Activated CD4-positive, alpha-beta T cell treated with anti-CD3 and anti-CD28 coated beads for 1 hour (primary cell): ENCODE results near the gene CTSF.
A peak's percentile ranks its signal among the peaks of the same experiment; 100 is the strongest.
"Not testable (repeated sequence)": the region's sequence is repeated elsewhere in the genome, so short reads cannot be mapped to it uniquely, and the experiment has no call there.

Experiments
- DNase-seq: peaks from one replicate; pipeline ENCODE4 v3.0.0-alpha.2; 2020

CTSF gene

GRCh38 chr11:66568124-66568916, at the start of gene CTSF:
TSS of gene CTSF (minus strand) at chr11:66568606. CDS start at chr11:66568486, 120 bp downstream.
- peak; percentile 59 for DNase-seq

GRCh38 chr11:66617155-66617834, 48.9 kb upstream of the CTSF start:
- no peak for DNase-seq

- DNase-seq = peak; percentile 96
These were observed 48.2 kb upstream of the CTSF start, which contains the start of gene RBM14 for GRCh38 chr11:66616379-66617154. TSS of gene RBM14 (plus strand) at chr11:66616630. CDS start at chr11:66616721, 91 bp downstream.

DNA sequence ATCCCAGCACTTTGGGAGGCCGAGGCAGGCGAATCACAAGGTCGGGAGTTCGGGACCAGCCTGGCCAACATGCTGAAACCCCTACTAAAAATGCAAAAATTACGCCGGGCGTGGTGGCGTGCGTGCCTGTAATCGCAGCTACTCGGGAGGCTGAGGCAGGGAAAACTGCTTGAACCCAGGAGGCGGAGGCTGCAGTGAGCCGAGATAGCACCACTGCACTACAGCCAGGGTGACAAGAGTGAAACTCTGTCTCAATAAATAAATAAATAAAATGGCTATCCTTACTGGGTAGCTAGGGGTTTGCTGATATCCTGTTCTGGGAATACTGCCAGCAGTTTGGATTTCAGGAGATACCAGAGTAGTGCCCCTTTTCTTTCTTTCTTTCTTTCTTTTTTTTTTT, 45.7 kb upstream of the CTSF start:
- no peak for DNase-seq

- DNase-seq = no peak
These were observed 44.1 kb upstream of the CTSF start for GRCh38 chr11:66612458-66612857.

DNA sequence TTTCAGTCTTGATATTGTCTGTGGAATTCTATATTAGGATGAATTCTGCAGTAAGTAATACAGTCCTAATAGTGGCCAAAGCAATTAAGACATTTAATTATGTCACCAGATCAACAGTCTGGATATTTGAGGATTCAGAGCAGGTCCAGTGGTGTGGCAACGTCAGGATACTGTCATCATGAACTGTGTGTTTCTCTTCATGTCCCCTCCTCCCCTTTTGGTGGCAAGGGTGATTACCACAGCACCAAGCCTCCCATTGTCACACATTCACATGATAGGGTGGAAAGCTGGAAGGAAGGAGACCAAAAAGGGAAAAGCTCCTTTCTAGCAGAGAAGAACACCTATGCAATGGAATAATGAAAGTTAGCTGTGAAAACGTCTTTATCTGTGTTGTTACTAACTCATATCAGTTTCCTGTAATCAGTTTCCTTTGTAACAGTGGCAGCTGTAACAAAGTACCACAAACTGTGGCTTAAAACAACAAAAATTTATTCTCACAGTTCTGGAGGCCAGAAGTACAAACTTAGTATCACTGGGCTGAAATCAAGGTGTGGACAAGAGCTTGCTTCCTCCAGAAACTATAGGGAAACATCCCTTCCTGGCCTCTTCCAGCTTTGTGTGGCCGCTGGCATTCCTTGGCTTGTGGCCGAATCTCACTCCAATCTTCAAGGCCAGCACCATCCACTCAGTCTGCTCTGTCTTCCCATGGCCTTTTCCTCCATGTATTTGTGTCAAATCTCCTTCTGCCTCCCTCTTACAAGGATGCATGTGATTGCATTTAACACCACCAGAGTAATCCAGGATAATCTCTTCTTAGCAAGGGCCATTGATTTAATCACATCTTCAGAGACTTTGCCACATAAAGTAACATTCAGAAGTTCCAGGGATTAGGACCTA, 41.6 kb upstream of the CTSF start:
- no peak for DNase-seq

- no peak for DNase-seq
These were observed 38.9 kb upstream of the CTSF start for GRCh38 chr11:66607126-66607834.

DNA sequence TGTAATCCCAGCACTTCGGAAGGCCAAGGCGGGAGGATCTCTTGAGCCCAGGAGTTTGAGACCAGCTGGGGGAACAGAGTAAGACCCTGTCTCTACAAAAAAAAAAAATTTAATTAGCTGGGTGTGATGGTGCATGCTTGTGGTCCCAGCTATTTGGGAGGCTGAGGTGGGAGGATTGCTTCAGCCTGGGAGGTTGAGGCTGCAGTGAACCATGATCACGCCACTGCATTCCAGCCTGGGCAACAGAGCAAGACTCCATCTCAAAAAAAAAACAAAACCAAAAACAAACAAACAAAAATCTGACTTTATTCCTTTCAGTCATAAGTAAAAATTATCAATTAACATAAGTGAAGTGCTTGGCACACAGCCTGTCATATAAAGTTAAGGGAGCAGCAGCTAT, 38.2 kb upstream of the CTSF start:
- not testable (repeated sequence) for DNase-seq

DNA sequence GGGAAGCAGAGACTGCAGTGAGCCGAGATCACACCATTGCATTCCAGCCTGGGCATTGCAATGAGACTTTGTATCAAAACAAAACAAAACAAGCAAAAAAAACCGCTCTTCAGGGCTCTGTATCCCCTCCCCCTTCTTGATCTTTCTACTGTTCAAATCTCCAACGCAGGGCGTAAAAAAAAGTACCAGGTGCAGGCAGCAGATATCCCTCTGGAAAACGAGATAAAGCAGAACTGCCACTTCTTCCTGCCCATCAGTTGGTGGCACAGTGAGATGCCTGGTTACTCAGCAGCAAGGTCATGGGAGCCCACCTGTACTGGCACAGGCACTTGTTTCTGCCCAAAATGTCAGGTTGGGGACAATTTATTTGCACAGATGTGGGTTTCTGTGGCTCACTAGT, 35.7 kb upstream of the CTSF start:
- no peak for DNase-seq

DNA sequence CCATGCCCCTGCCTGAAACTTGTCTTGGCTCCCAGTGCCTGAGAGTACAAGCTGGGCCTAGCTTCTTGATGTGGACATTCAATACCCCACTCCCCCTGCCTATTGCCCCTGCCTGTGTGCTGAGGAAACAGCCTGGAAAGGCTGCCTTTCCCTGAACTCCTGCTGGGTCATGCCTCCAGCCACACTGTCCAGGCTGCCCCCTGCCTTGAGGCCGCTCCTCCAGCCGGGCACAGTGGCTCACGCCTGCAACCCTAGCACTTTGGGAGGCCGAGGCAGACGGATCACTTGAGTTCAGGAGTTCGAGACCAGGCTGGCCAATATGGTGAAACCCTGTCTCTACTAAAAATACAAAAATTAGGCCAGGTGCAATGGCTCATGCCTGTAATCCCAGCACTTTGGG, 34.7 kb upstream of the CTSF start:
- DNase-seq = no peak

DNA sequence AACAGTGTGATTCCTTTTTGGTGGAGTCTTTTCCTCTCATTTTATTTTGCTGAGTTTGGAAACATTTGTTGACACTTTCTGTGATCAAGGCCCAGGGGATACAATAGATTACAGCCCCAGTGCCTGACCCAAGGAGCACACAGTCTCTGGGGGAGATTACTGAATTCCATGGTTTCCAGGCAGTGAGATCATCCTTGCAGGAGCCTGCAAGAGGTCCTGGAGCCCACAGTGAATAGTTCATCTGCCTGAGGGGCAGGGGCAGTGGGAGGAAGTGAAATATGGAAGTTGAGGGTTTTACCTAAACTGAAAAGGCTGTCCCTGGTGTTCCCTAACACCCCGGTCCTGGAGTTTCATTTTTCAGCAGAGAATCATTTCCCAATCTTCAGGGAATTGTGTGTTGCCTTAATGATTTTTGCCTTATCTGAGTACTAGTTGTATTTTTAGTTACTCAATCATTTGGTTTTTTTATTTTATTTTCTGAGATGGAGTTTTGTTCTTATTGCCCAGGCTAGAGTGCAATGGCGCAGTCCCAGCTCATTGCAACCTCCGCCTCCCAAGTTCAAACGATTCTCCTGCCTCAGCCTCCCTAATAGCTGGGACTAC, 32.3 kb upstream of the CTSF start:
- no peak for DNase-seq

DNA sequence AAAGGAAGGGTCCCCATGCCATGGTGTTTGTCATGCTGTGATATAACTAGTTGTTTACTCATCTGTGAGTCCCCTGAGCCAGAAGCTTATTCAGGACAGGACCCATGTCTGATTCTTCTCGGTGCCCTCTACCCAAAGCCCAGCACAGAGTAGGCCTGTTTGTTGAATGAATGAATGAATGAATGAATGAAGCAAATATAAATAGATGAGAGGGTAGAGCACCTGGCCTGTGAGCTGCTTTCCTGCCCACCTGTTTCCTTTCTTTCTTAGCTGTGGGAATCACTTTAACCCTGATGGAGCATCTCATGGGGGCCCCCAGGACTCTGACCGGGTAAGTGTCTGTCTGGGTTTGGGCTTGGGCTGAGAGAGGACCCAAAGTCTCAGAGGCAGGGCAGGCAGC, 31.8 kb upstream of the CTSF start:
- no peak for DNase-seq

DNA sequence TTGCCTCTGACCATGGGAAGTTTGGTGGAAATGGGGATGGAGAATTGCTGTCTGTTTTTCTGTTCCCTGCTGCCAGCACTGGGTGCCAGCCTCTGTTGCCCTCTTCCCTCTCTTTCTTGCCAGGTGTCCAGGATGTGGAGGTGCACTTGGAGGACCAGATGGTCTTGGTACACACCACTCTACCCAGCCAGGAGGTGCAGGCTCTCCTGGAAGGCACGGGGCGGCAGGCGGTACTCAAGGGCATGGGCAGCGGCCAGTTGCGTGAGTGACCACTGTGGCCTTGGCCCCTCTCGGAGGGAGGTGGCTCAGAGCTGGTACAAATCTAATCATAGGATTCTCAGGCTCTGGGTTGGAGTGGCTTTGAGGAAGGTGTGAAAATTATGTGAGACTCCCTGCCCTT, 30.6 kb upstream of the CTSF start:
- no peak for DNase-seq

- DNase-seq = no peak
These were observed 27.0 kb upstream of the CTSF start for GRCh38 chr11:66595245-66595904.

DNA sequence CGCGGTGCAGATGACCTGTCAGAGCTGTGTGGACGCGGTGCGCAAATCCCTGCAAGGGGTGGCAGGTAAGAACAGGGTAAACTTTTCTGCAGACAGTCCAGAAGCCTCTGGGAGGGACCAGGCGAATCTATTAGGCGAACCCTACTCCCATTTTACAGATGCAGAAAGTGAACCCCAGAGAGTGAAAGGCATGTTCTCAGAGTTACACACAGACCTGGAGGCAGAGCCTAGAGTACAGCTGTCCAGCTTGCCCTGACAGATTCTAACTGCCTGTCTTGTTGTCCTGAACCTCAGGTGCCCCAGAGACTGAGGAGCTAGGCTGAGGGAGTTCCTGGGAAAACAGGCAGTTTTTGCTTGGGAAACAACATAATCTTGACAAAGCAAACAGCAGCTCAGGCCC, 25.2 kb upstream of the CTSF start:
- DNase-seq = no peak

GRCh38 chr11:66593303-66593635, 24.9 kb upstream of the CTSF start:
- DNase-seq = no peak

GRCh38 chr11:66592457-66593302, 24.3 kb upstream of the CTSF start, which contains the start of the genes CCDC87 and CCS:
TSS of gene CCDC87 (minus strand) at chr11:66593063. CDS start at chr11:66593015, 48 bp downstream.
TSS of gene CCS (plus strand) at chr11:66593185. CDS start at chr11:66593262, 77 bp downstream.
- DNase-seq = peak; percentile 98

DNA sequence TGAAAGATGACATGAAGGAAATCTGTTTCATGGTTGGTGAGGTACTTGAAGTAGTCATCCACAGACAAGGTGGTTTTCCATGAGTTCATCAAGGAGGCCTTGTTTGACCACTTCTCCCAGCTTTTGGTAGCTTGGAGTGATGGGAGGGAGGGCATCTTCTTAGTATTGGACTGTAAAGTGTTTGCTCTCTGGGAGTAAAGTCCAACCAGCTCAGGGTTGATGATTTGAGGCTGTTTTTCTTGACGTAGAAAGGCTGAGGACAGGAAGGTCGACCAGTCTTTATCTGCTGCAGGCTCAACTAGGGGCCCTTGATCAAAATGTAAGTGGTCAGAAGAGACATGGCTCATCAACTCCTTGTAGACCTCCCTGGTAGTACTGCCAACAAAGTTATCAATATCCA, 22.8 kb upstream of the CTSF start:
- DNase-seq = no peak

GRCh38 chr11:66589996-66590675, 21.7 kb upstream of the CTSF start:
- no peak for DNase-seq
